Cerebellar cortex (tissue), 1 donor: ENCODE results near the gene FMO1.
"Not testable (repeated sequence)": the region's sequence is repeated elsewhere in the genome, so short reads cannot be mapped to it uniquely, and the experiment has no call there.

Source experiments
- DNase-seq: peaks from one replicate; pipeline ENCODE4 v3.0.0-alpha.2; 2015; ENCODE audit warnings: low spot score

FMO1 gene

GRCh38 chr1:171236231-171236630 is 12.1 kb upstream of the FMO1 start:
- DNase-seq = not testable (repeated sequence)

- no peak for DNase-seq
These were observed 4.4 kb upstream of the FMO1 start for GRCh38 chr1:171243878-171244277.

- DNase-seq = peak; percentile 50
These were observed 2.7 kb upstream of the FMO1 start for GRCh38 chr1:171245458-171246064.

GRCh38 chr1:171247501-171247900 is 793 bp upstream of the FMO1 start:
- DNase-seq = no peak

GRCh38 chr1:171248841-171249240 is 547 bp downstream of the FMO1 start:
- DNase-seq = no peak

- no peak for DNase-seq
These were observed 2.0 kb downstream of the FMO1 start for GRCh38 chr1:171250263-171250662.

- DNase-seq = no peak
These were observed 3.0 kb downstream of the FMO1 start for GRCh38 chr1:171251042-171251951.

GRCh38 chr1:171251952-171252300 is 3.6 kb downstream of the FMO1 start:
- DNase-seq = no peak

GRCh38 chr1:171252482-171252881 is 4.2 kb downstream of the FMO1 start:
- DNase-seq = no peak

- DNase-seq = no peak
These were observed 6.6 kb downstream of the FMO1 start for GRCh38 chr1:171254859-171255258.

- DNase-seq = no peak
These were observed 8.8 kb downstream of the FMO1 start for GRCh38 chr1:171256940-171257606.

GRCh38 chr1:171257607-171258076 is 9.3 kb downstream of the FMO1 start:
- DNase-seq = no peak

GRCh38 chr1:171258429-171258828 is 10.1 kb downstream of the FMO1 start:
- DNase-seq = no peak

GRCh38 chr1:171258943-171259342 is 10.6 kb downstream of the FMO1 start:
- DNase-seq = no peak

- no peak for DNase-seq
These were observed 13.0 kb downstream of the FMO1 start for GRCh38 chr1:171261336-171261735.

GRCh38 chr1:171263901-171264300 is 15.6 kb downstream of the FMO1 start:
- DNase-seq = no peak

- DNase-seq = no peak
These were observed 17.4 kb downstream of the FMO1 start for GRCh38 chr1:171265686-171266085.

GRCh38 chr1:171266930-171267329 is 18.6 kb downstream of the FMO1 start:
- no peak for DNase-seq

- no peak for DNase-seq
These were observed 19.1 kb downstream of the FMO1 start for GRCh38 chr1:171267391-171267790.

- DNase-seq = no peak
These were observed 22.5 kb downstream of the FMO1 start for GRCh38 chr1:171270806-171271205.

- no peak for DNase-seq
These were observed 29.2 kb downstream of the FMO1 start for GRCh38 chr1:171277534-171277933.

- DNase-seq = no peak
These were observed 30.9 kb downstream of the FMO1 start for GRCh38 chr1:171279234-171279633.

- no peak for DNase-seq
These were observed 31.4 kb downstream of the FMO1 start for GRCh38 chr1:171279678-171280077.
